SK-N-SH treated with all-trans-retinoic acid at 6 μM for 48 hours (cell line): ENCODE measurements around the gene TUBA3E.
A peak's percentile ranks its signal among the peaks of the same experiment; 100 is the strongest.
"Not testable (repeated sequence)": the region's sequence is repeated elsewhere in the genome, so short reads cannot be mapped to it uniquely, and the experiment has no call there.

Experiments
- ATAC-seq: fragments of 200-7000 bp; cut with Tn5 transposase; 3 replicates; pipeline ENCODE4 v1.9.1; 2020; ENCODE audit warnings: mild to moderate bottlenecking, moderate library complexity
- CSDC2 ChIP-seq: fragments of 250-450 bp; sonication (Bioruptor Pico); IDR thresholded peaks from 2 replicates; pipeline ENCODE4 v1.5.0; 2020; ENCODE audit warnings: mild to moderate bottlenecking, moderate library complexity
- CSRNP3 ChIP-seq: fragments of 250-450 bp; sonication (Bioruptor Pico); IDR thresholded peaks from 2 replicates; pipeline ENCODE4 v1.5.1; 2021; ENCODE audit warnings: mild to moderate bottlenecking, moderate library complexity
- GLIS3 ChIP-seq: fragments of 250-450 bp; sonication (Bioruptor Pico); IDR thresholded peaks from 2 replicates; pipeline ENCODE4 v1.5.0; 2020; ENCODE audit warnings: mild to moderate bottlenecking, moderate library complexity
- ISL1 ChIP-seq: fragments of 250-450 bp; sonication (Bioruptor Pico); IDR thresholded peaks from 2 replicates; pipeline ENCODE4 v2.1.2; 2022; ENCODE audit warnings: mild to moderate bottlenecking, moderate library complexity
- PPARA ChIP-seq: fragments of 250-450 bp; sonication (Bioruptor Pico); IDR thresholded peaks from 2 replicates; pipeline ENCODE4 v1.5.0; 2020; ENCODE audit warnings: mild to moderate bottlenecking, borderline replicate concordance
- RARB ChIP-seq: fragments of 250-450 bp; sonication (Bioruptor Pico); IDR thresholded peaks from 2 replicates; pipeline ENCODE4 v1.8.0; 2021; ENCODE audit warnings: mild to moderate bottlenecking, moderate library complexity
- SNAI2 ChIP-seq: fragments of 250-450 bp; sonication (Bioruptor Pico); IDR thresholded peaks from 2 replicates; pipeline ENCODE4 v1.5.0; 2020; ENCODE audit warnings: mild to moderate bottlenecking, moderate library complexity
- TCF4 ChIP-seq: fragments of 250-450 bp; sonication (Bioruptor Pico); IDR thresholded peaks from 2 replicates; pipeline ENCODE4 v1.8.0; 2021; ENCODE audit warnings: mild to moderate bottlenecking, moderate library complexity, borderline replicate concordance
- TOX ChIP-seq: fragments of 250-450 bp; sonication (Bioruptor Pico); IDR thresholded peaks from 2 replicates; pipeline ENCODE4 v1.8.0; 2021; ENCODE audit warnings: mild to moderate bottlenecking, moderate library complexity, borderline replicate concordance
- TSHZ2 ChIP-seq: fragments of 250-450 bp; sonication (Bioruptor Pico); IDR thresholded peaks from 2 replicates; pipeline ENCODE4 v1.5.0; 2020; ENCODE audit warnings: mild to moderate bottlenecking, moderate library complexity
- ZC3H10 ChIP-seq: fragments of 250-450 bp; sonication (Bioruptor Pico); IDR thresholded peaks from 2 replicates; pipeline ENCODE4 v1.5.1; 2021; ENCODE audit warnings: mild to moderate bottlenecking, moderate library complexity
- ZFP3 ChIP-seq: fragments of 250-450 bp; sonication (Bioruptor Pico); IDR thresholded peaks from 2 replicates; pipeline ENCODE4 v1.5.0; 2020; ENCODE audit warnings: mild to moderate bottlenecking, moderate library complexity
- ZFP30 ChIP-seq: fragments of 450-650 bp; formaldehyde crosslinking; IDR thresholded peaks from 2 replicates; pipeline ENCODE4 v1.5.0; 2022; ENCODE audit warnings: mild to moderate bottlenecking, moderate library complexity
- ZNF565 ChIP-seq: fragments of 450-650 bp; formaldehyde crosslinking; conservative IDR thresholded peaks from 2 replicates; pipeline ENCODE4 v1.5.0; 2020; ENCODE audit warnings: low read depth, mild to moderate bottlenecking, moderate library complexity
- TF ChIP-seq, protein P1 (sequence below): fragments of 250-450 bp; sonication (Bioruptor Pico); IDR thresholded peaks from 2 replicates; pipeline ENCODE4 v1.8.0; 2020; ENCODE audit warnings: mild to moderate bottlenecking, moderate library complexity, borderline replicate concordance

TUBA3E gene

DNA sequence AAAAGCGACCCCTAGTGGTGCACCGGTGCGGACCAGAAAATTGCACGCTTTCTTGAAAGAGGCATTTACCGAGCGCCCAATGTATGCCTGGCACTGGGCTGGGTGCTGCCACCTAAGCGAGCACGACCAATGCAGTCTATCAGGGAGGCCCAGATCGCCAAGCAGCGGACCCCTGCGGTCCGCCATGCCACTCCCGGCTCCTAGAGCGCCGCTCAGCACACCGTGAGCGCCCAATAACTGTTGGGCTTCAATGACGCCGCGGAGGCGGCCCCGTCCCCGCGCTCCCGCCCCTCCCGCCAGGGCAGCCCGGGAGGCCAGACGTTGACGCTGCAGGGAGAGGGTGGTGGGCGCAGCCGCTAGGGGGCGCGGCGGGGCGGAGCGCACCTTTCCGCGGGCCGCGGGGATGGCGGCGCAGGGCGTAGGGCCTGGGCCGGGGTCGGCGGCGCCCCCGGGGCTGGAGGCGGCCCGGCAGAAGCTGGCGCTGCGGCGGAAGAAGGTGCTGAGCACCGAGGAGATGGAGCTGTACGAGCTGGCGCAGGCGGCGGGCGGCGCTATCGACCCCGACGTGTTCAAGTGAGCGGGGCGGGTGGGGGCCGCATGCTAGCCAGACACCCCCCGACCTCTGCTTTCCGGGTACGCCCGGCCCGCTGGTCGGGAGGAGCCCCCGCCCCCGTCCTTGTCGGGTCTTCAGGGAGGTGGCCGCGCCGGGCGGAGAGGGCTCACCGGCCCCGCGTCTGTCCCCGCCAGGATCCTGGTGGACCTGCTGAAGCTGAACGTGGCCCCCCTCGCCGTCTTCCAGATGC lies 16.2 kb downstream of the TUBA3E start, which contains the start of gene MZT2B:
TSS of gene MZT2B (plus strand) at position 383 of the 803 bp plus-strand sequence. CDS start at position 404, 21 bp downstream.
- ATAC-seq: peak; percentile 89
- TF ChIP-seq, protein P1, sequence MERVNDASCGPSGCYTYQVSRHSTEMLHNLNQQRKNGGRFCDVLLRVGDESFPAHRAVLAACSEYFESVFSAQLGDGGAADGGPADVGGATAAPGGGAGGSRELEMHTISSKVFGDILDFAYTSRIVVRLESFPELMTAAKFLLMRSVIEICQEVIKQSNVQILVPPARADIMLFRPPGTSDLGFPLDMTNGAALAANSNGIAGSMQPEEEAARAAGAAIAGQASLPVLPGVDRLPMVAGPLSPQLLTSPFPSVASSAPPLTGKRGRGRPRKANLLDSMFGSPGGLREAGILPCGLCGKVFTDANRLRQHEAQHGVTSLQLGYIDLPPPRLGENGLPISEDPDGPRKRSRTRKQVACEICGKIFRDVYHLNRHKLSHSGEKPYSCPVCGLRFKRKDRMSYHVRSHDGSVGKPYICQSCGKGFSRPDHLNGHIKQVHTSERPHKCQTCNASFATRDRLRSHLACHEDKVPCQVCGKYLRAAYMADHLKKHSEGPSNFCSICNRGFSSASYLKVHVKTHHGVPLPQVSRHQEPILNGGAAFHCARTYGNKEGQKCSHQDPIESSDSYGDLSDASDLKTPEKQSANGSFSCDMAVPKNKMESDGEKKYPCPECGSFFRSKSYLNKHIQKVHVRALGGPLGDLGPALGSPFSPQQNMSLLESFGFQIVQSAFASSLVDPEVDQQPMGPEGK (CRISPR knock-in tag): peak; percentile 96; the same call in 1 of the 2 replicates

- TF ChIP-seq CSRNP3 (no peak), PPARA (CRISPR knock-in tag) (no peak), CSDC2 (CRISPR knock-in tag) (no peak), ZFP30 (CRISPR knock-in tag) (no peak), ZC3H10 (CRISPR knock-in tag) (no peak), RARB (CRISPR knock-in tag) (no peak), GLIS3 (no peak), TCF4 (CRISPR knock-in tag) (no peak), TSHZ2 (CRISPR knock-in tag) (no peak)
- TF ChIP-seq, protein P1 (CRISPR knock-in tag): no peak
- ATAC-seq: peak; percentile 81
Observed at GRCh38 chr2:130181325-130181879, 16.8 kb downstream of the TUBA3E start, which contains the start of gene SMPD4. SMPD4 (minus strand) TSS chr2:130181602; CDS start chr2:130176592, 5,010 bp downstream.

GRCh38 chr2:130180404-130181324 lies 17.6 kb downstream of the TUBA3E start:
- not testable (repeated sequence) for ATAC-seq

DNA sequence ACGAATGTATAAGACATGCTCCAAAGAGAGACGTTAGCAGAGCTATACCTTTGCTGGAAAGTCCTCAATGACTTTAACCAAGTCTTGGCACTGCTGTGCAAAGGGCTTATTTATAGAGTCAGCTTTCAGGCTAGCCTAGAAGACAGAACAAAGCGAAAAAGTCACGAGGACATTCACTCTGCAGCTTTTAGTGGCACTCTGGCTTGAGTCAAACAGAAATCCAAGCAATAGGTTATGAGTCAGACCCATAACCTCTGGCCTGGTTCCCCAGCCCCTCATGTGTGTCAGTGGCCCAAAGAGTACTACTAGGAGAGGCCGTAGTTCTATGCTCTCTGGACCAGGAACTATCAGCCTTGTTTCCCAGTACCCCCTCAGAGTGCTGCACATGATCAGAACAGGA lies 23.4 kb downstream of the TUBA3E start:
- ATAC-seq: not testable (repeated sequence)

DNA sequence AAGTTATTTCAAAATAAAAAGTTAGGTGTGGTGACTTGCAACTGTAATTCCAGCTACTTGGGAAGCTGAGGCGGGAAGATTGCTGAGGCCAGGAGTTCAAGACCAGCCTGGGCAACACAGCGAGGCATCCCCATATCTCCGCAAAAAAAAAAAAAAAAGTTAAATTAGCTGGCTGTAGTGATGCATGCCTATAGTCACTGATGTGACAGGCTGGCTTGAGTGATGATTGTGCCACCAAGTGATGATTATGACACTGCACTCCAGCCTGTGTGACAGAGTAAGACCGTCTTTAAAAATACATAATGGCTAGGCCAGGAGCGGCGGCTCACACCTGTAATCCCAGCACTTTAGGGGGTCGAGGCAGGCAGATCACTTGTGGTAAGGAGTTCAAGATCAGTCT lies 28.3 kb downstream of the TUBA3E start:
- no peak for ATAC-seq
- TF ChIP-seq GLIS3 (no peak), TSHZ2 (CRISPR knock-in tag) (no peak), ZNF565 (CRISPR knock-in tag) (no peak), TOX (CRISPR knock-in tag) (no peak), ZC3H10 (CRISPR knock-in tag) (no peak), ZFP3 (CRISPR knock-in tag) (no peak), ISL1 (no peak), RARB (CRISPR knock-in tag) (no peak), SNAI2 (CRISPR knock-in tag) (no peak)
- TF ChIP-seq, protein P1 (CRISPR knock-in tag): no peak

DNA sequence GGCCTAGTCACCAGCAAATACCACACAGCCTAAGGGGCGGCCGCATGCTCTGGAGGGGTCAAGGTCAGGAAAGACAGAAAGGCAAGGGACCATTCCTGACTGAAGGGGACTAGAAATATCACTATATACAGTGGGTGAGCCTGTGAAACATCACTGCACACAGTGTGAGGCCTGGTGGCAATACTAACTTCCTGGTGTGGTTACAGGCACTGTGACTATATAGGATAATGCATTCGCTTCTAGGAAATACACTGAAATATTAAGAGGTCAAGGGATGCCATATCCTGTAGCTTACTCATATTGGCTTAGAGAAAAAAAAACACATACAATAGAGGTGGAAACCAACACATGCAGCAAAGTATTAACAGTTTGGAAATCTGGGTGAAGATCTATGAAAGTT lies 29.1 kb downstream of the TUBA3E start:
- not testable (repeated sequence) for ATAC-seq
